GM19239 (cell line): ENCODE data around the gene NMU.
"Not testable (repeated sequence)": the region's sequence is repeated elsewhere in the genome, so short reads cannot be mapped to it uniquely, and the experiment has no call there.

ENCODE experiments used
- DNase-seq: peaks from one replicate; pipeline ENCODE4 v3.0.0; 2011; ENCODE audit warnings: low spot score; ENCODE audit not compliant: insufficient read length
- FAIRE-seq: peaks from 2 replicates; lab custom pipeline; 2011; peaks lifted over from hg19 to GRCh38; lab: Jason Lieb, UNC

Gene NMU, protein sequence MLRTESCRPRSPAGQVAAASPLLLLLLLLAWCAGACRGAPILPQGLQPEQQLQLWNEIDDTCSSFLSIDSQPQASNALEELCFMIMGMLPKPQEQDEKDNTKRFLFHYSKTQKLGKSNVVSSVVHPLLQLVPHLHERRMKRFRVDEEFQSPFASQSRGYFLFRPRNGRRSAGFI

DNA sequence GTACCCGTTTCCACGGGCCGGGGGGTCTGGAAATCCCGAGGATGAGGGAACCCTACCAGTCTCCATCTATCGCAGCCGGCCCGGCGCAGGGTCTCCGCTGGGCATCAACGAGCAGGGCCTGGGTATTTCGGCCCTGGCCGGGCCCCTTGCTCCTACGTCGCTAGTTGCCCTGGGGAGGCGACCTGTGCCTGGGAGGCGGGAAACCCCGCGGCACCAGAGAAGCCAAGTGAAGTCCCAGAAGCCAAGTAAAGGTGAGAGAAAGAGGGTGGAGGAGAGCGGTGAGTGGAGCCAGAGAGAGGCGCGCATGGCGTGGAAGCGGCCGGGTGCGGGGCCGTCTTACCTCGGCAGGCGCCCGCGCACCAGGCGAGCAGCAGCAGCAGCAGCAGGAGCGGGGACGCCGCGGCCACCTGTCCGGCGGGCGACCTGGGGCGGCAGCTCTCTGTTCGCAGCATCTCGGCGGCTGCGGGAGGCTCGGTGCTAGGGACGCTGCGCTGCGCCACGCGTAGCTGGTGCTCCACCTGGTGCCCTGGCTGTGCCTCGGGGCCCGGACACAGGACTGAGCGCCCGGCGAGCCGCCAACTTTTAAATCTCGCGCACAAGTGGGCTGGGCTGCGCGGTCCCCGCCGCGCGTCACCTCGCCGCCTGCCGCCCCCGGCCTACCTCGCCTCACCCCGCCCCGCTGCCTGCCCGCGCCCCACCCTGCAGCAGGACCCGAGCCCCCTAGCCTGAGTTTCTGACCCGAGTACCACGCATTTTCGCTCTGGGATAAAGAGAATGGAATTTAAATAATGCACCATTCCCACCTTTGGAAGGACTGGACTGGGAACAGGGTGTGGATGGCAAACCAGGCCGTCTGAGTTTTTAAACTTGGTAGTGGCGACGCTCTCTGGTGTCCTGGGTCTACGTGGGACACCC lies at the start of gene NMU:
TSS of gene NMU (minus strand) at position 558 of the 915 bp plus-strand sequence. CDS start at position 452, 106 bp downstream.
- DNase-seq (no peak), FAIRE-seq (no peak)

GRCh38 chr4:55684276-55684675 lies 48.2 kb upstream of the NMU start:
- FAIRE-seq (no peak), DNase-seq (no peak)

GRCh38 chr4:55682797-55683196 lies 46.7 kb upstream of the NMU start:
- FAIRE-seq, DNase-seq: not testable (repeated sequence)

DNA sequence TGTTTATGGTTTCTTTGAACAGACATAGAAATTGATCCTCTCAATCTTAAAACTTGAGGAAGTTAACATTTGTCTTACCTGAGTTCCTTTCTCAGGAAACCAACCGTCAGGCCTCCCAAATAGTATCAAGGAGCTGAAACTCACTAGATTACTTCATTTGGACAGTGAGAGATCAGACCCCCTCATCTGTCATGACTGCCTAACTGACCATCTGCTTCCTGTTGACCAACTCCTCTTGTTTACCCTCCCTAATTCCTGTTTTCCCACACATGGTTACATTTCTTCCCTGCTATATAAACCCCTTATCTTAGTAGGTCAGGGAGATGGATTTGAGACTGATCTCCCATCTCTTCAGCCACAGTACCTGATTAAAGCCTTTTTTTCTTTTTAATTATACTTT lies 46.2 kb upstream of the NMU start:
- FAIRE-seq (no peak), DNase-seq (no peak)

DNA sequence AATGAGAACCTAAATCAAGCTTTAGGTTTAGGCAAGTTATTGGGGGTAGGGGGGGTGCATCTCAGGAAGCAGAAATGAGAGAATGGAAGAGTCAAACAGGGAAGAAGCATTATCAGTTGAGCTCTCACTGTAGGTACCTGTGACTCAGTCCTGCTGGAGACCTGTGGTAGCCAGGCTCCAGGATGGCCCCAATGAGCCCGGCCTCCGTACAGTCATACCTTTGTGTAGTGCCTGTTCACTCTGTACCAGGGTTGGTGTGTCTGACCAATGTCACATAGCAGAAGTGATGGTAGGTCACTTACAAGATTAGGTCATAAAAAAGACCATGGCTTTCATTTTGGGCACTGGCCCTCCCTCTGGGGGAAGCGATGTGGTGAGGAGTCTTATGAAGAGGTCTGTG lies 45.3 kb upstream of the NMU start:
- FAIRE-seq, result no peak
- no peak for DNase-seq

- DNase-seq, result no peak
- FAIRE-seq, result no peak
Observed at GRCh38 chr4:55675196-55675793, 39.2 kb upstream of the NMU start.

- FAIRE-seq (no peak), DNase-seq (no peak)
Observed at GRCh38 chr4:55673424-55673823, 37.3 kb upstream of the NMU start.

DNA sequence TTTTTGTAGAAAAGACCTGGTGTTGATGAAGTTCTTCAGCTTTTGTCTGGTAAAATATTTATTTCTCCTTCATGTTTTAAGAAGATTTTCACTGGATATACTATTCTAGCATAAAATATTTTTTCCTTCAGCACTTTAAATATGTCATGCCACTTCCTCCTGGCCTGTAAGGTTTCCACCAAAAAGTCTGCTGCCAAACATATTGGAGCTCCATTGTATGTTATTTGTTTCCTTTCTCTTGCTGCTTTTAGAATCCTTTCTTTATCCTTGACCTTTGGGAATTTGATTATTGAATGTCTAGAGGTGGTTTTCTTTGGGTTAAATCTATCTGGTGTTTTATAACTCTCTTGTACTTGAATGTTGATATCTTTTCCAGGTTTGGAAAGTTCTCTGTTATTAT lies 35.6 kb upstream of the NMU start:
- FAIRE-seq, result no peak

DNA sequence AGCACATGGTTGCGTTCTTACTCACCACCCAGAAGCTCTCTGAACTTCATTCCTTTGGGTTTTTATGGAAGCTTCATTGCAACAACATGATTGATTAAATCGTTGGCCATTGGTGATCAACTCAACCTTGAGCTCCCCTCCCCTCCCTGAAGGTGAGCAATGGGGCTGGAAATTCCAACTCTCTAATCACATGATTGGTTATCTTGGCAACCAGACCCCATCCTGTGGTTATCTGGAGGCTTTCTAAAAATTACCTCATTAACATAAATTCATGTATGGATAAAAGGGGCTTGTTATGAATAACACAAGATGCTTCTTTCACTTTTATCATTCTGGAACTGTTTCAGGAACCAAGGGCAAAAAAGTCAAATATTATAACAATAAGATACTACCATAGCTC lies 34.6 kb upstream of the NMU start:
- DNase-seq (no peak), FAIRE-seq (no peak)

More for the DNA sequence above, 35.6 kb upstream of the NMU start:
- DNase-seq, result no peak

DNA sequence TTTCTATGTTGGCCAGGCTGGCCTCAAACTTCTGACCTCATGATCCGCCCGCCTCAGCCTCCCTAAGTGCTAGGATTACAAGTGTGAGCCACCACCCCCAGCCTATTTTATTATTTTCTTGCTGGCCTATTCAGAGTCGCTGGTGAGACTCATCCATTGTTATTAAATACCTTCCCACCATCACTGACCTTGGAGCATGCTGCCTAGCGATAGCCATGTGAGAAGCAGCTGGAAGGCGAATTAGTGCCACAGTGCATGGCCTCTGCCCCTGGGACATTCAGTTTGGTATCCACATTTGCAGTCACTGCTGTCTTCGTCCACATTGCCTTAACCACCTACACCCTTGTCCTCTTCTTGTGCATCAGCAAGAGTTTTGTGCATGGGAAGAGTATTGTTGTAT lies 32.4 kb upstream of the NMU start:
- no peak for DNase-seq
- no peak for FAIRE-seq

- FAIRE-seq, result no peak
- no peak for DNase-seq
Observed at GRCh38 chr4:55666535-55666934, 30.4 kb upstream of the NMU start.

DNA sequence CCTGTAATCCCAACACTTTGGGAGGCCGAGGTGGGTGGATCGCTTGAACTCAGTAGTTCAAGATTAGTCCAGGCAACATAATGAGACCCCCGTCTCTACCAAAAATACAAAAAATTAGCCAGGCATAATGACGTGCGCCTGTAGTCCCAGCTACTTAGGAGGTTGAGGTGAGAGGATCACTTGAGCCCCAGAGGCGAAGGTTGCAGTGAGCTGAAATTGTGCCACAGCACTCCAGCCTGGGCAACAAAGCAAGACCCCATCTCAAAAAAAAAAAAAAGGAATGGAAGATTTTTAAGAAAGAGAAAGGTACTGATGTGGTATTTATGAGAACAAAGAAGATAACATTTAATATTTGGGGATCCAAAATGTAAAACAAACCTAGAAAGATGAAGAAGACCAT lies 27.0 kb upstream of the NMU start:
- FAIRE-seq (no peak), DNase-seq (no peak)

DNA sequence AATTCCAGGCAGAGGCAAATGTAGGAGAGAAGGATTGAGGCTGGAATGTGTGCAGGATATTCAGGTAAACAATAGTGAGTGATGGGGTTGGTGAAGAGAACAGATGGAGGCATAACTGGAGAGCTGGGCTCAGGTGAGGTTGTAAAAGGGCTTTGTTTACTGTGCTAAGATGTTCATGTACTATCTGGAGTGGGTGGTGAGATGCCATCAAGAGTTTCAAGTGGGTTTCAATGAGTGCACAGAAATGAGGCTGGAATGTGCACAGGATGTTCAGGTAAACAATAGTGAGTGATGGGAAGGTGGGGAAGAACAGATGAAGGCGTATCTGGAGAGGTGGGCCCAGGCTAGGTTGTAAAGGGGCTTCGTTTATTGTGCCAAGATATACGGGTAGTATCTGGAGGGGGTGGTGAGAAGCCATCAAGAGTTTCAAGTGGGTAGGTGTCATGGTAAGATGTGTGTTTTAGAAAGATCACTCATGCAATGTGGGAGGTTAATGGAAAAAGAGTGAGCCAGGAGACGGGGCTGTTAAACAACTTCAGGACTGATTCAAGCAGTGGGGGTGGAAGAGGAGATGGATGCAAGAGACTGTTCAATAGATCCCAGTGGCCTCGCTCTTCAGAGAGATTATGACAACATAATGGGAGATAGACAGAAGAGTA lies 25.4 kb upstream of the NMU start:
- no peak for DNase-seq
- no peak for FAIRE-seq

DNA sequence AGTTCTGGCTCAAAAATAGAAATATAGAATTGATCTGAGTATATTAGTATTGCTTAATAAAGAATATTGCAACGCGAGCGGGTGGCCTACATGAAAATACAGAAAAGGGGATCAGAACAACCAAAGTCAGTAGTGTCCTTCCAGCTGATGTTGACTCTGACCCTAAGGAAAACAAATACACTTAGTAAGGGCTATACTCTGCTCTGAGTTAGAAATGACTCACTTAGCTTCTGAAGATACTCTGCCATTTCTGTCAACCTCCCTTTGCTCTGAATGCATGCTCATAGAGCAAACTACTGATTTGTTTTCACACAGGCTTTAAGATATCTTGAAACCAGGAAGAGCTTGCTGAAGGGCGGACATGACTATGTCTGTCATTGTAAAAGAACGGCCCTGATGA lies 22.6 kb upstream of the NMU start:
- DNase-seq (no peak), FAIRE-seq (no peak)

GRCh38 chr4:55654131-55654530 lies 18.0 kb upstream of the NMU start:
- FAIRE-seq (no peak), DNase-seq (no peak)

DNA sequence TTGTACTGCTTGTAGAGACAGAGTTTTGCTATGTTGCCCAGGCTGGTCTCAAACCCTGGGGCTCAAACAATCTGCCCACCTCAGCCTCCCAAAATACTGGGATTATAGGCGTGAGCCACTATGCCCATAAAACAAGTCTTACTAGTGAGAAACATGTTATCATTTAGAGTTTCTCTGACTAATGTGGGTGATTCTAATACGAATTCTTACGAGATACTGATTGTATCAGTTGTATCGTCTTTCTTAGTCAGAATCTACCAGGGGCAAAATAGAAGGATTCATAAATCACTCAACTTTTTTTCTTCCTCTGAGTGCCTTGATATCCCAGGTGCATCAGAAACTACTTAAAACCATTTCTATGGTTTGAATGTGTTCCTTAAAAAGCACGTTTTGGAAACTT lies 14.4 kb upstream of the NMU start:
- no peak for DNase-seq
- FAIRE-seq, result no peak

DNA sequence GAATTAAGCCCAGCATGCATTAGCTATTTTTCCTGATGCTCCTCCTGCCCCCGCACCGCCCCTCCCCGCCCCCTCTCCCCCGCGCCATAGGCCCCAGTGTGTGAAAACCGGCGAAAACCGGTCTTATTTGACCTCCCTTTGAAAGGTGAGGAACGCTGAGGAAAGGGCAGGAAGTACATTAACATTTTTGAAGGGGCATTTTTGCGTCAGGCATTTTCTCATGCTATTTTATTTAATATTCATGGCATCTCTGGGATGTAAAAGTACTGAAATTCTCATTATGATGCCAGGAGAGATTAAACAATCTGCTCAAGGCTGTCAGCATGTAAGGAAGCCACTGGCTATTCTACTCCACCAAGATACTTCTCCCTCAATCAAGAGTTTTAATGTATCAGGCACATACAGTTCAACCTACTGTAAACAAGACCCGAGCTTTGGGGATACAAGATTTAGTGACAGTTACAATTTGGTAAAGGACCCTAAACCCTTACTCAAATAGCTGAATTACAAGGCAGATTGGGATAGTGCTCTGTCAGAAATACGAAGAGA lies 1.2 kb upstream of the NMU start:
- DNase-seq (no peak), FAIRE-seq (no peak)

GRCh38 chr4:55636656-55636999 lies 530 bp upstream of the NMU start:
- DNase-seq, result no peak
- no peak for FAIRE-seq

- FAIRE-seq, result no peak
Observed at GRCh38 chr4:55635282-55635681, 816 bp downstream of the NMU start.

GRCh38 chr4:55634417-55635128 lies 1.5 kb downstream of the NMU start:
- DNase-seq (no peak), FAIRE-seq (no peak)

More at GRCh38 chr4:55635282-55635681, 816 bp downstream of the NMU start:
- DNase-seq, result no peak
